Activated naive CD8-positive, alpha-beta T cell treated with anti-CD3 and anti-CD28 coated beads for 36 hours (primary cell): ENCODE data around the gene KLHL15. TPM values are rescaled to one million over a fixed set of nuclear protein-coding genes. Genes with fewer than 3 reads are reported as not detected.
"Not testable (repeated sequence)": the region's sequence is repeated elsewhere in the genome, so short reads cannot be mapped to it uniquely, and the experiment has no call there.

ENCODE experiments used
- DNase-seq: peaks from one replicate; pipeline ENCODE4 v3.0.0; 2021
- H3K27ac Mint-ChIP-seq: one replicate; pipeline ENCODE4 v1.8.0; 2022; ENCODE audit warnings: mild to moderate bottlenecking, moderate library complexity, mixed read lengths
- H3K27me3 Mint-ChIP-seq: one replicate; pipeline ENCODE4 v1.8.0; 2022; ENCODE audit warnings: mild to moderate bottlenecking, mixed read lengths
- H3K36me3 Mint-ChIP-seq: one replicate; pipeline ENCODE4 v1.8.0; 2021; ENCODE audit warnings: mild to moderate bottlenecking, mixed read lengths
- H3K4me1 Mint-ChIP-seq: one replicate; pipeline ENCODE4 v1.8.0; 2021; ENCODE audit warnings: mixed read lengths
- H3K4me3 Mint-ChIP-seq: one replicate; pipeline ENCODE4 v1.8.0; 2022; ENCODE audit warnings: mild to moderate bottlenecking, moderate library complexity, mixed read lengths
- H3K9me3 Mint-ChIP-seq: one replicate; pipeline ENCODE4 v1.8.0; 2022; ENCODE audit warnings: mixed read lengths
- total RNA-seq, 2 experiments: library from RNA; stranded (reverse); gene quantifications; one replicate each; pipeline ENCODE4 v1.2.3, GENCODE V29; 2021

Gene KLHL15
- total RNA-seq, 2 experiments from 2014 or later: 13.5 to 14.2 TPM

GRCh38 chrX:23993012-23993633, 33.9 kb downstream of the KLHL15 start:
- Mint-ChIP-seq H3K9me3 (no peaks in the 10 kb centered on the region), H3K4me3 (no peak overlapping the region), H3K36me3 (peaks cover 11% of the 10 kb centered on the region), H3K4me1 (peaks cover 11% of the 10 kb centered on the region), H3K27me3 (no peaks in the 10 kb centered on the region), H3K27ac (peak overlapping the region; percentile 29)
- DNase-seq: no peak

GRCh38 chrX:23992431-23992830, 34.6 kb downstream of the KLHL15 start:
- no peak for DNase-seq
- Mint-ChIP-seq H3K27me3 (no peaks in the 10 kb centered on the region), H3K36me3 (peaks cover 11% of the 10 kb centered on the region), H3K27ac (no peak overlapping the region), H3K4me3 (no peak overlapping the region), H3K9me3 (no peaks in the 10 kb centered on the region), H3K4me1 (peaks cover 11% of the 10 kb centered on the region)

GRCh38 chrX:23990455-23990854, 36.5 kb downstream of the KLHL15 start:
- Mint-ChIP-seq H3K36me3 (peaks cover 13% of the 10 kb centered on the region), H3K27ac (no peak overlapping the region), H3K4me1 (peaks cover 11% of the 10 kb centered on the region), H3K27me3 (no peaks in the 10 kb centered on the region), H3K9me3 (no peaks in the 10 kb centered on the region), H3K4me3 (no peak overlapping the region)
- DNase-seq: no peak

GRCh38 chrX:23989689-23990088, 37.3 kb downstream of the KLHL15 start:
- Mint-ChIP-seq H3K9me3 (no peaks in the 10 kb centered on the region), H3K4me1 (peaks cover 11% of the 10 kb centered on the region), H3K36me3 (peaks cover 13% of the 10 kb centered on the region), H3K27ac (no peak overlapping the region), H3K4me3 (no peak overlapping the region), H3K27me3 (no peaks in the 10 kb centered on the region)
- DNase-seq: no peak

GRCh38 chrX:23982891-23983290, 44.1 kb downstream of the KLHL15 start:
- H3K4me1 Mint-ChIP-seq: no peaks in the 10 kb centered on the region
- no peaks in the 10 kb centered on the region for H3K27me3 Mint-ChIP-seq
- H3K27ac Mint-ChIP-seq: no peak overlapping the region
- no peak for DNase-seq
- H3K9me3 Mint-ChIP-seq: no peaks in the 10 kb centered on the region
- peaks cover 9% of the 10 kb centered on the region for H3K36me3 Mint-ChIP-seq
- H3K4me3 Mint-ChIP-seq: no peak overlapping the region

GRCh38 chrX:23981711-23982110, 45.3 kb downstream of the KLHL15 start:
- Mint-ChIP-seq H3K4me1 (no peaks in the 10 kb centered on the region), H3K36me3 (peaks cover 9% of the 10 kb centered on the region), H3K4me3 (no peak overlapping the region), H3K9me3 (no peaks in the 10 kb centered on the region), H3K27me3 (no peaks in the 10 kb centered on the region), H3K27ac (no peak overlapping the region)
- DNase-seq: no peak

- no peaks in the 10 kb centered on the region for H3K4me1 Mint-ChIP-seq
- H3K27ac Mint-ChIP-seq: no peak overlapping the region
- peaks cover 9% of the 10 kb centered on the region for H3K36me3 Mint-ChIP-seq
- no peak for DNase-seq
- H3K27me3 Mint-ChIP-seq: no peaks in the 10 kb centered on the region
- H3K4me3 Mint-ChIP-seq: no peak overlapping the region
- no peaks in the 10 kb centered on the region for H3K9me3 Mint-ChIP-seq
Measured at GRCh38 chrX:23981222-23981621, 45.8 kb downstream of the KLHL15 start.

GRCh38 chrX:23980011-23980441, 47.0 kb downstream of the KLHL15 start:
- Mint-ChIP-seq H3K27ac (no peak overlapping the region), H3K4me3 (no peak overlapping the region), H3K27me3 (no peaks in the 10 kb centered on the region), H3K36me3 (peaks cover 7% of the 10 kb centered on the region), H3K9me3 (no peaks in the 10 kb centered on the region), H3K4me1 (no peaks in the 10 kb centered on the region)
- no peak for DNase-seq

GRCh38 chrX:23978491-23978890, 48.5 kb downstream of the KLHL15 start:
- H3K9me3 Mint-ChIP-seq: no peaks in the 10 kb centered on the region
- no peaks in the 10 kb centered on the region for H3K4me1 Mint-ChIP-seq
- no peaks in the 10 kb centered on the region for H3K27me3 Mint-ChIP-seq
- no peak overlapping the region for H3K4me3 Mint-ChIP-seq
- no peak for DNase-seq
- H3K27ac Mint-ChIP-seq: peak overlapping the region; percentile 45
- H3K36me3 Mint-ChIP-seq: peaks cover 7% of the 10 kb centered on the region

- not testable (repeated sequence) for H3K27ac Mint-ChIP-seq, DNase-seq, H3K9me3 Mint-ChIP-seq, H3K27me3 Mint-ChIP-seq, H3K4me3 Mint-ChIP-seq, H3K4me1 Mint-ChIP-seq, H3K36me3 Mint-ChIP-seq
Measured at GRCh38 chrX:23965630-23966029, 61.4 kb downstream of the KLHL15 start.

GRCh38 chrX:23964191-23964590, 62.8 kb downstream of the KLHL15 start:
- no peaks in the 10 kb centered on the region for H3K36me3 Mint-ChIP-seq
- no peaks in the 10 kb centered on the region for H3K9me3 Mint-ChIP-seq
- no peaks in the 10 kb centered on the region for H3K27me3 Mint-ChIP-seq
- H3K27ac Mint-ChIP-seq: no peak overlapping the region
- peaks cover 9% of the 10 kb centered on the region for H3K4me1 Mint-ChIP-seq
- H3K4me3 Mint-ChIP-seq: no peak overlapping the region
- DNase-seq: no peak

GRCh38 chrX:23959781-23960180, 67.2 kb downstream of the KLHL15 start:
- Mint-ChIP-seq H3K27ac (peak overlapping the region; percentile 55), H3K9me3 (no peaks in the 10 kb centered on the region), H3K27me3 (no peaks in the 10 kb centered on the region), H3K4me1 (peaks cover 11% of the 10 kb centered on the region), H3K4me3 (no peak overlapping the region), H3K36me3 (no peaks in the 10 kb centered on the region)
- peak; percentile 4 for DNase-seq

GRCh38 chrX:23954396-23954795, 72.6 kb downstream of the KLHL15 start:
- Mint-ChIP-seq H3K27me3 (no peaks in the 10 kb centered on the region), H3K4me3 (no peak overlapping the region), H3K36me3 (no peaks in the 10 kb centered on the region), H3K9me3 (no peaks in the 10 kb centered on the region), H3K4me1 (peaks cover 24% of the 10 kb centered on the region), H3K27ac (no peak overlapping the region)
- DNase-seq: no peak

GRCh38 chrX:23953908-23954269, 73.1 kb downstream of the KLHL15 start:
- Mint-ChIP-seq H3K4me3 (peak overlapping the region; percentile 81), H3K27me3 (no peaks in the 10 kb centered on the region), H3K9me3 (no peaks in the 10 kb centered on the region), H3K4me1 (peaks cover 22% of the 10 kb centered on the region), H3K36me3 (no peaks in the 10 kb centered on the region), H3K27ac (peak overlapping the region; percentile 93)
- DNase-seq: no peak

- Mint-ChIP-seq H3K9me3 (no peaks in the 10 kb centered on the region), H3K27me3 (no peaks in the 10 kb centered on the region), H3K4me1 (peaks cover 21% of the 10 kb centered on the region), H3K36me3 (no peaks in the 10 kb centered on the region), H3K4me3 (peak overlapping the region; percentile 81), H3K27ac (peak overlapping the region; percentile 93)
- DNase-seq: peak; percentile 44
Measured at GRCh38 chrX:23952984-23953907, 73.7 kb downstream of the KLHL15 start.

- Mint-ChIP-seq H3K4me1 (peaks cover 21% of the 10 kb centered on the region), H3K4me3 (peak overlapping the region; percentile 42)
Measured at GRCh38 chrX:23952391-23952790, 74.6 kb downstream of the KLHL15 start.

More at GRCh38 chrX:23952391-23952790, 74.6 kb downstream of the KLHL15 start:
- H3K9me3 Mint-ChIP-seq: no peaks in the 10 kb centered on the region
- H3K27ac Mint-ChIP-seq: no peak overlapping the region
- H3K36me3 Mint-ChIP-seq: no peaks in the 10 kb centered on the region
- DNase-seq: no peak
- H3K27me3 Mint-ChIP-seq: no peaks in the 10 kb centered on the region
